H1 (cell line): Measurements from ENCODE around the gene CHST2. TPM values are rescaled to one million over a fixed set of nuclear protein-coding genes. Genes with fewer than 3 reads are reported as not detected.

ENCODE experiments used
- CTCF ChIA-PET: fragments of 300-600 bp; sonication (Branson Sonifier 250); formaldehyde crosslinking; loops from one replicate; lab custom pipeline; 2021; ENCODE audit not compliant: partially characterized antibody; lab: Charles Lee
- POLR2A ChIA-PET: fragments of 300-600 bp; sonication (Branson Sonifier 250); formaldehyde crosslinking; loops from one replicate; lab custom pipeline; 2021; ENCODE audit warnings: inconsistent platforms; ENCODE audit not compliant: partially characterized antibody; lab: Charles Lee
- DNase-seq, 2 experiments: peaks; one replicate each; pipeline versions ENCODE4 v3.0.0 to v3.0.0-alpha.2; 2010 to 2022; ENCODE audit warnings: low spot score in 2 of 2, low read depth in 1 of 2, mixed read lengths in 1 of 2
- FAIRE-seq: peaks from 2 replicates; lab custom pipeline; 2011; peaks lifted over from hg19 to GRCh38; lab: Jason Lieb, UNC
- H2AFZ ChIP-seq: 2 replicates; pipeline ENCODE4 v1.8.1; 2012; ENCODE audit warnings: low read length, inconsistent platforms
- H2AK5ac ChIP-seq: 2 replicates; pipeline ENCODE4 v1.6.1; 2013; ENCODE audit warnings: low read depth, low read length
- H2BK120ac ChIP-seq: replicated peaks from 2 replicates; pipeline ENCODE3; 2013; ENCODE audit warnings: low read depth, low read length, inconsistent platforms
- H2BK12ac ChIP-seq: 2 replicates; pipeline ENCODE4 v1.6.1; 2013; ENCODE audit warnings: low read depth, low read length
- H2BK15ac ChIP-seq: 2 replicates; pipeline ENCODE4 v1.6.1; 2013; ENCODE audit warnings: low read length
- H2BK20ac ChIP-seq: 2 replicates; pipeline ENCODE4 v1.6.1; 2013; ENCODE audit warnings: low read length
- H2BK5ac ChIP-seq: 2 replicates; pipeline ENCODE4 v1.6.1; 2013; ENCODE audit warnings: low read depth, low read length
- H3K14ac ChIP-seq: 2 replicates; pipeline ENCODE4 v1.6.1; 2013; ENCODE audit warnings: inconsistent platforms; ENCODE audit not compliant: insufficient read length
- H3K18ac ChIP-seq: 2 replicates; pipeline ENCODE4 v1.6.1; 2013; ENCODE audit warnings: low read length; ENCODE audit errors: extremely low read depth
- H3K23ac ChIP-seq: 2 replicates; pipeline ENCODE4 v1.6.1; 2013; ENCODE audit warnings: inconsistent platforms; ENCODE audit not compliant: insufficient read length
- H3K23me2 ChIP-seq: 2 replicates; pipeline ENCODE4 v1.6.1; 2013; ENCODE audit warnings: low read depth, low read length
- H3K27ac ChIP-seq: 2 replicates; pipeline ENCODE4 v1.6.1; 2011; ENCODE audit warnings: low read depth, low read length, inconsistent platforms
- H3K27me3 ChIP-seq, 4 experiments: replicated peaks in 1 of 4; 1 replicate in 1 of 4; 2 replicates in 3 of 4; pipeline versions ENCODE4 v1.6.1 to v1.8.1; 2011 to 2013; ENCODE audit warnings: low read length in 3 of 4, mild to moderate bottlenecking in 3 of 4, inconsistent platforms in 2 of 4, mixed read lengths in 2 of 4, moderate library complexity in 1 of 4; ENCODE audit not compliant: control insufficient read depth in 3 of 4, insufficient read depth in 3 of 4; ENCODE audit errors: extremely low read depth in 1 of 4
- H3K36me3 ChIP-seq, 4 experiments: 2 replicates each; pipeline versions ENCODE4 v1.6.1 to v1.8.1; 2011 to 2013; ENCODE audit warnings: mild to moderate bottlenecking in 4 of 4, low read length in 3 of 4, moderate library complexity in 2 of 4, control low read depth in 1 of 4, inconsistent platforms in 1 of 4; ENCODE audit not compliant: insufficient read depth in 4 of 4, control insufficient read depth in 2 of 4
- H3K4ac ChIP-seq: replicated peaks from 2 replicates; pipeline ENCODE3; 2013; ENCODE audit warnings: low read length, low read depth, mixed read lengths, inconsistent platforms; ENCODE audit not compliant: insufficient read length
- H3K4me1 ChIP-seq, 4 experiments: replicated peaks in 1 of 4; 1 replicate in 1 of 4; 2 replicates in 3 of 4; pipeline versions ENCODE4 v1.6.1 to v1.8.1; 2011 to 2013; ENCODE audit warnings: low read length in 3 of 4, inconsistent platforms in 2 of 4, mixed read lengths in 1 of 4; ENCODE audit not compliant: insufficient read depth in 4 of 4, control insufficient read depth in 3 of 4
- H3K4me2 ChIP-seq, 2 experiments: 2 replicates each; pipeline versions ENCODE4 v1.6.1 to v1.8.1; 2011 to 2013; ENCODE audit warnings: low read depth in 2 of 2, low read length in 2 of 2, control low read depth in 1 of 2, inconsistent platforms in 1 of 2, mild to moderate bottlenecking in 1 of 2; ENCODE audit not compliant: insufficient read depth in 1 of 2
- H3K4me3 ChIP-seq, 4 experiments: fragments of 200-600, 300-600 bp in 1 of 4; sonication (generic), shearing (Covaris generic), sonication (Bioruptor Twin) in 1 of 4; 2 replicates each; pipeline versions ENCODE4 v1.5.1 to v1.8.1; 2011 to 2016; ENCODE audit warnings: low read length in 4 of 4, low read depth in 3 of 4, control low read depth in 2 of 4, inconsistent platforms in 2 of 4, mild to moderate bottlenecking in 2 of 4, mixed read lengths in 1 of 4, moderate library complexity in 1 of 4; ENCODE audit not compliant: insufficient read depth in 2 of 4; ENCODE audit errors: extremely low read depth in 1 of 4
- H3K56ac ChIP-seq: replicated peaks from 2 replicates; pipeline ENCODE3; 2013; ENCODE audit warnings: low read depth, mild to moderate bottlenecking, mixed read lengths, low read length, inconsistent platforms; ENCODE audit not compliant: insufficient read length
- H3K79me1 ChIP-seq: 2 replicates; pipeline ENCODE4 v1.6.1; 2013; ENCODE audit warnings: low read depth, low read length, control low read depth
- H3K79me2 ChIP-seq, 2 experiments: 2 replicates each; pipeline versions ENCODE4 v1.6.1 to v1.8.1; 2012 to 2013; ENCODE audit warnings: low read length in 2 of 2, mild to moderate bottlenecking in 2 of 2, inconsistent platforms in 1 of 2; ENCODE audit not compliant: insufficient read depth in 2 of 2, control insufficient read depth in 1 of 2
- H3K9ac ChIP-seq, 4 experiments: replicated peaks in 1 of 4; 1 replicate in 1 of 4; 2 replicates in 3 of 4; pipeline versions ENCODE4 v1.6.1 to v1.8.1; 2011 to 2013; ENCODE audit warnings: low read depth in 3 of 4, low read length in 3 of 4, control low read depth in 2 of 4, mild to moderate bottlenecking in 2 of 4, moderate library complexity in 2 of 4, inconsistent platforms in 1 of 4; ENCODE audit errors: extremely low read depth in 1 of 4
- H3K9me3 ChIP-seq, 2 experiments: 2 replicates each; pipeline versions ENCODE4 v1.6.1 to v1.8.1; 2012 to 2013; ENCODE audit warnings: mild to moderate bottlenecking in 2 of 2, moderate library complexity in 2 of 2, control low read depth in 1 of 2, inconsistent platforms in 1 of 2, low read depth in 1 of 2, low read length in 1 of 2, mixed read lengths in 1 of 2; ENCODE audit not compliant: insufficient read depth in 2 of 2
- H4K20me1 ChIP-seq, 2 experiments: replicated peaks in 1 of 2; 2 replicates each; pipeline versions ENCODE3 to v1.8.1; 2011 to 2013; ENCODE audit warnings: inconsistent platforms in 2 of 2, low read length in 2 of 2, mild to moderate bottlenecking in 1 of 2; ENCODE audit not compliant: insufficient read depth in 2 of 2, control insufficient read depth in 1 of 2
- H4K5ac ChIP-seq: 2 replicates; pipeline ENCODE4 v1.6.1; 2013; ENCODE audit warnings: low read length, low read depth, mixed read lengths, inconsistent platforms; ENCODE audit not compliant: insufficient read length
- H4K8ac ChIP-seq: 2 replicates; pipeline ENCODE4 v1.8.0; 2013; ENCODE audit warnings: mild to moderate bottlenecking, moderate library complexity, low read length, inconsistent platforms; ENCODE audit not compliant: insufficient read depth; ENCODE audit errors: extremely low read depth
- H4K91ac ChIP-seq: replicated peaks from 2 replicates; pipeline ENCODE3; 2013; ENCODE audit warnings: low read length, mixed read lengths, inconsistent platforms; ENCODE audit not compliant: insufficient read length
- KDM1A ChIP-seq: fragments of 200-600, 300-600 bp; sonication (generic); IDR thresholded peaks from 2 replicates; pipeline ENCODE4 v1.7.1; 2016; ENCODE audit warnings: mild to moderate bottlenecking, low read length, borderline replicate concordance
- KDM4A ChIP-seq: IDR thresholded peaks from one replicate; pipeline ENCODE4 v1.7.1; 2012; ENCODE audit warnings: low read depth, mild to moderate bottlenecking, moderate library complexity, low read length, inconsistent platforms; ENCODE audit not compliant: severe bottlenecking
- NRF1 ChIP-seq: IDR thresholded peaks from 2 replicates; pipeline ENCODE4 v1.6.1; 2011; ENCODE audit warnings: mild to moderate bottlenecking, low read depth, low read length, improper control_type of control experiment
- RBBP5 ChIP-seq: IDR thresholded peaks from 2 replicates; pipeline ENCODE4 v1.7.1; 2012; ENCODE audit warnings: low read depth, mild to moderate bottlenecking, inconsistent platforms, low read length, moderate library complexity, borderline replicate concordance
- SP2 ChIP-seq: IDR thresholded peaks from 2 replicates; pipeline ENCODE4 v1.6.1; 2012; ENCODE audit warnings: mild to moderate bottlenecking, low read length, inconsistent platforms
- SUZ12 ChIP-seq: fragments of 200-600 bp; sonication (generic); IDR thresholded peaks from 2 replicates; pipeline ENCODE4 v1.6.1; 2012; ENCODE audit warnings: mild to moderate bottlenecking, inconsistent platforms, low read length, moderate library complexity, mixed read lengths
- TEAD4 ChIP-seq: IDR thresholded peaks from 2 replicates; pipeline ENCODE4 v1.6.1; 2012; ENCODE audit warnings: low read depth, low read length, inconsistent platforms, mixed read lengths
- WGBS, 2 experiments: shearing (Covaris generic) in 1 of 2; methylation state at CpG; one replicate each; pipeline versions ENCODE4 v1.1.6 to v1.1.7; 2013 to 2015; ENCODE audit warnings: low lambda C conversion rate in 2 of 2, mixed read lengths in 2 of 2, inconsistent platforms in 1 of 2, low coverage in 1 of 2, missing lambda C conversion rate in 1 of 2; ENCODE audit not compliant: insufficient replicate concordance in 2 of 2, insufficient coverage in 1 of 2, insufficient read length in 1 of 2; ENCODE audit errors: extremely low coverage in 1 of 2, missing lambda C conversion rate in 1 of 2; 5-methylcytosine and 5-hydroxymethylcytosine counted together
- long read RNA-seq, 2 experiments: library from RNA in 1 of 2; library from capped mRNA in 1 of 2; stranded (forward); transcript quantifications; one replicate each; pipeline ENCODE4 v2.0.0, GENCODE V29; 2021; ENCODE audit warnings: inconsistent platforms in 1 of 2
- polyA minus RNA-seq, 3 experiments: library from RNA; depleted of rRNA, polyadenylated mRNA; stranded (reverse); fragments of >200 nt; gene quantifications; 1 replicate in 2 of 3; 2 replicates in 1 of 3; pipeline ENCODE4 v1.2.3, GENCODE V29; 2011
- polyA plus RNA-seq, 7 experiments: library from polyadenylated mRNA; depleted of rRNA in 3 of 7; stranded (reverse) in 5 of 7; unstranded in 2 of 7; fragments of >200 nt in 5 of 7; fragments of 200-250 nt in 2 of 7; gene quantifications; 1 replicate in 5 of 7; 2 replicates in 1 of 7; 4 replicates in 1 of 7; pipeline versions ENCODE4 v1.2.1 to v1.2.3, GENCODE V29; 2011 to 2013; ENCODE audit warnings: missing spikeins in 2 of 7, mixed read lengths in 2 of 7
- total RNA-seq: library from RNA; stranded (reverse); fragmentation: NEBNext Ultra II Directional; extraction: Animal tissue kit (Norgen Biotek cat#: 25700); gene quantifications from 2 replicates; pipeline ENCODE4 v1.2.1, GENCODE V29; 2021

The CHST2 gene
- total RNA-seq, result 15.1 and 15.5 TPM in 2 replicates
- polyA plus RNA-seq (2011; rRNA removed), result 3.2 and 5.1 TPM in 2 replicates
- polyA plus RNA-seq (2011; cell fraction: cytosol; rRNA removed), result 5.2 TPM
- polyA plus RNA-seq (2011; cell fraction: nucleus; rRNA removed), result 7.2 TPM
- 6.4 to 8.8 TPM (median 8.0 TPM) in 4 replicates for polyA plus RNA-seq (2012, experiment 1 of 2)
- polyA plus RNA-seq (2012, experiment 2 of 2), result 10.4 TPM
- polyA plus RNA-seq (2013, experiment 1 of 2), result 11.4 TPM
- 11.5 TPM for polyA plus RNA-seq (2013, experiment 2 of 2)
- polyA minus RNA-seq (2011; rRNA and poly(A)+ RNA removed), result 1.9 and 2.0 TPM in 2 replicates
- polyA minus RNA-seq (2011; cell fraction: cytosol; rRNA and poly(A)+ RNA removed), result 4.0 TPM
- 6.6 TPM for polyA minus RNA-seq (2011; cell fraction: nucleus; rRNA and poly(A)+ RNA removed)
- long read RNA-seq, experiment 1, full-length matches to known transcripts, result 22 of 51 reads
- long read RNA-seq, experiment 1, partial matches to known transcripts, result 0 of 51 reads
- long read RNA-seq, experiment 1, other reads (novel, unspliced or antisense), result 29 of 51 reads
- long read RNA-seq, experiment 2, partial matches to known transcripts, result 0 of 1 reads
- long read RNA-seq, experiment 2, other reads (novel, unspliced or antisense), result 1 of 1 reads

GRCh38 chr3:143119009-143119914 is at the start of gene CHST2:
Gene CHST2 (plus strand): TSS chr3:143119771. CDS start chr3:143120817, 1,046 bp downstream.
- Histone ChIP-seq H2BK120ac (no peak within 1 kb of the TSS), H2BK5ac (peak within 1 kb of the TSS; percentile 71; the same call in 1 of the 2 replicates), H3K4me2 (peak within 1 kb of the TSS; percentile 89 to 90), H4K5ac (peak within 1 kb of the TSS; percentile 40), H3K27ac (no peak within 1 kb of the TSS), H2BK15ac (peak within 1 kb of the TSS; percentile 72; the same call in 1 of the 2 replicates), H2BK12ac (no peak within 1 kb of the TSS), H2AFZ (peak within 1 kb of the TSS; percentile 63; the same call in 1 of the 2 replicates), H2BK20ac (no peak within 1 kb of the TSS), H3K14ac (no peak within 1 kb of the TSS), H3K23me2 (peaks cover 20% of the 10 kb centered on the region; the same call in 1 of the 2 replicates), H3K79me2 (no peaks in the 10 kb centered on the region), H3K4ac (no peak within 1 kb of the TSS), H2AK5ac (no peak within 1 kb of the TSS), H3K79me1 (no peaks in the 10 kb centered on the region), H3K56ac (peak within 1 kb of the TSS; percentile 5), H4K91ac (no peak within 1 kb of the TSS), H3K18ac (peak within 1 kb of the TSS; percentile 83), H3K4me3 (peak within 1 kb of the TSS; percentile 73 to 97 (median 81)), H3K9ac (peak within 1 kb of the TSS; percentile 67 to 77 (median 72)), H3K36me3 (peaks cover 0 to 4% (median 0%) of the 10 kb centered on the region in 4 experiments; a peak in 1 of 8 replicates), H4K8ac (peak within 1 kb of the TSS; percentile 85), H3K27me3 (peaks cover 0 to 18% (median 3%) of the 10 kb centered on the region in 4 experiments; a peak in 5 of 7 replicates), H3K9me3 (no peaks in the 10 kb centered on the region), H3K23ac (no peak within 1 kb of the TSS), H3K4me1 (peaks cover 0 to 8% (median 0%) of the 10 kb centered on the region in 4 experiments; a peak in 3 of 7 replicates), H4K20me1 (no peaks in the 10 kb centered on the region)
- POLR2A ChIA-PET, result interaction anchor here (1.6 to 1.7 kb wide), 2 partner anchors 14 to 852 kb away, joined by 4 to 6 read pairs; partner anchors contain the start of gene DIPK2A
- CTCF ChIA-PET, result interaction anchor here (0.7 to 1.7 kb wide), 5 partner anchors 11 to 530 kb away, joined by 3 to 5 read pairs (median 3); no protein-coding TSS in a partner anchor
- DNase-seq (peak in 1 of 2 experiments; percentile 79), FAIRE-seq (no peak)
- WGBS, 2 experiments, result 1% methylated on average over 56 of the region's 102 CpGs; no CpG with 5 or more reads in 1 of the 2 experiments
- TF ChIP-seq SUZ12, result 0 out of 2 replicates have a peak, but pooled peaks have one; percentile 12
- 0 out of 2 replicates have a peak, but pooled peaks have one; percentile 16 for TF ChIP-seq KDM1A
- TF ChIP-seq RBBP5, result peak; percentile 82
- peak; percentile 78 for TF ChIP-seq KDM4A
- TF ChIP-seq TEAD4, result no peak
- TF ChIP-seq NRF1, result no peak
- peak; percentile 12; the same call in 1 of the 2 replicates for TF ChIP-seq SP2
